ENCODE data around the gene FOXP3. TPM values are rescaled to one million over a fixed set of nuclear protein-coding genes. Genes with fewer than 3 reads are reported as not detected.

FOXP3 gene
- total RNA-seq, 4 donors from 2014 or later = not detected

DNA sequence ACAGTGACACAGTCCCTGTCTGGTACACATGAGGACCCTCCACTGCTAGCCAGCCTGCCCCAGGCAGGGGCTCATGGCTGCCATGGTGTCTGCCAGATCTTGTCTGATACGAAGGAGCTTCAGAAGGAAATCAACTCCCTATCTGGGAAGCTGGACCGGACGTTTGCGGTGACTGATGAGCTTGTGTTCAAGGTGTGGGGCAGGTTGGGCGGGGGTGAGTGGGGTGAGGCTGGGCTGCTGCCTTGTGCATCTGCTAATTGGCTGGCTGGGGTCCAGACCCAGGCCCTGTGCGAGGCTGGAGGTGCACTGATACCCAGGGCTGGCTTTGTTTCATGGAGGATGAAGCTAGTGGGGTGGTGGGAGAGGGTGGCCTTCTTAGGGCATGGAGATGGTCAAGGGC, 15.4 kb downstream of the FOXP3 start:
- intact Hi-C loops (cut with DNase I; ENCODE audit: low total_unique reads) = no loop called here
- 84% methylated on average over 6 of the region's 6 CpGs; no CpG with 5 or more reads in 1 of the 2 donors for WGBS, 2 donors (ENCODE audit: low coverage in 1 of 2)
- Histone ChIP-seq H3K9me3 (no peaks in the 10 kb centered on the region), H3K4me1 (no peaks in the 10 kb centered on the region), H3K27ac (no peak overlapping the region), H3K27me3 (no peaks in the 10 kb centered on the region), H3K4me3 (no peak overlapping the region), H3K36me3 (no peaks in the 10 kb centered on the region)
- no peak for DNase-seq
- TF ChIP-seq EP300 (IDR thresholded peaks at IDR 0.05; ENCODE audit: low read depth) = no peak
- TF ChIP-seq POLR2A (IDR thresholded peaks at IDR 0.05) = no peak
- TF ChIP-seq POLR2AphosphoS5 (IDR thresholded peaks at IDR 0.05) = no peak
- TF ChIP-seq, protein P1, sequence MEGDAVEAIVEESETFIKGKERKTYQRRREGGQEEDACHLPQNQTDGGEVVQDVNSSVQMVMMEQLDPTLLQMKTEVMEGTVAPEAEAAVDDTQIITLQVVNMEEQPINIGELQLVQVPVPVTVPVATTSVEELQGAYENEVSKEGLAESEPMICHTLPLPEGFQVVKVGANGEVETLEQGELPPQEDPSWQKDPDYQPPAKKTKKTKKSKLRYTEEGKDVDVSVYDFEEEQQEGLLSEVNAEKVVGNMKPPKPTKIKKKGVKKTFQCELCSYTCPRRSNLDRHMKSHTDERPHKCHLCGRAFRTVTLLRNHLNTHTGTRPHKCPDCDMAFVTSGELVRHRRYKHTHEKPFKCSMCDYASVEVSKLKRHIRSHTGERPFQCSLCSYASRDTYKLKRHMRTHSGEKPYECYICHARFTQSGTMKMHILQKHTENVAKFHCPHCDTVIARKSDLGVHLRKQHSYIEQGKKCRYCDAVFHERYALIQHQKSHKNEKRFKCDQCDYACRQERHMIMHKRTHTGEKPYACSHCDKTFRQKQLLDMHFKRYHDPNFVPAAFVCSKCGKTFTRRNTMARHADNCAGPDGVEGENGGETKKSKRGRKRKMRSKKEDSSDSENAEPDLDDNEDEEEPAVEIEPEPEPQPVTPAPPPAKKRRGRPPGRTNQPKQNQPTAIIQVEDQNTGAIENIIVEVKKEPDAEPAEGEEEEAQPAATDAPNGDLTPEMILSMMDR (IDR thresholded peaks at IDR 0.05) = no peak
- in situ Hi-C loops (cut with MboI; ENCODE audit: low pct_ligation_motif_present in 1 of 4, low pct_unique_long_range_greater_than_20kb in 1 of 4, low sequenced_read_pairs in 3 of 4) = no loop called here

DNA sequence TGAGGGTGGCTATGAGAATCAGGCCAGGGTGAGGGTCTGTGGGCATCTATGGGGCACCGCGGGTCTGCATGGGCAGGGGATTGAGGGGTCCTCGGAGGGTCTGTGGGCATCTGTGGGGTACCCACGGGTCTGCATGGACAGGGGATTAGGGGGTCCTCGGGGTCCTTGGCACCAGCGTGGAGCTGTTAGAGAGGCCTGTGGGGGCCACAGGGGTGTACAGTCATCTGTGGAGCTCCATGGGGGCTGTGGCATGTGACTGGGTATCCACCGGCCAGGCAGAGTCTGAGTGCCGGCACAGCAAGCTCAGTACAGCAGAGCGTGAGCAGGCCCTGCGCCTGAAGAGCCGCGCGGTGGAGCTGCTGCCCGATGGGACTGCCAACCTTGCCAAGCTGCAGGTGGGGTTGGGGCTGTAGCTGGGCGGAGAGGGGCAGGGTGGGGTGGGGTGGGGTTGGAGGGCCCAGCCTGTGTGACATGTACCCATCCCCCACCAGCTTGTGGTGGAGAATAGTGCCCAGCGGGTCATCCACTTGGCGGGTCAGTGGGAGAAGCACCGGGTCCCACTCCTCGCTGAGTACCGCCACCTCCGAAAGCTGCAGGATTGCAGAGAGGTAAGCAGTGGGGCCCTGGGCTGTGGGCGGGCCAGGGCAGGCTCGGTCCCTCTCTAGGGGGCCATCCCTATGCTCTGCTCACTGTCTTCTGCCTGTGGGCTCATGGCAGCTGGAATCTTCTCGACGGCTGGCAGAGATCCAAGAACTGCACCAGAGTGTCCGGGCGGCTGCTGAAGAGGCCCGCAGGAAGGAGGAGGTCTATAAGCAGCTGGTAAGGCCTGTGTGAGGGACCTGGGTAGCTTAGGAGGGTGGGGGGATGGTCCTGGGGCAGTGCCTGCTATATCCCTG, 16.3 kb downstream of the FOXP3 start:
- H3K27me3 ChIP-seq = no peaks in the 10 kb centered on the region

DNA sequence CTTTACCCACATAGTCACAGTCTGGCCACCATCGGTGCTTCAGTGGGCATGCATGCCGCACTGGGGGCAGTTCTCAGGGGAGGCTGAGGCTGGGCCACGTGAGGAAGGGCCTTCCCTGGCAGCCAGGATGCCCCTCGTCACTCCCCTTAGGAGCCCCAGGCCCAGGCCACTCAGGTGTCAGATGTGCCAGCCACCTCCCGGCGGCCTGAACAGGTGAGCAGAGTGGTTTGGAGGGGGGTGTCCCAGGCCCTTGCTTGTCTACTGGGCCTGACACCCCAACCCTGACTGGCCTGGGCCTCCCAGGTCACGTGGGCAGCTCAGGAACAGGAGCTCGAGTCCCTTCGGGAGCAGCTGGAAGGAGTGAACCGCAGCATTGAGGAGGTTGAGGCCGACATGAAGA, 17.2 kb downstream of the FOXP3 start:
- no peak overlapping the region for H3K4me3 ChIP-seq
- WGBS, 2 donors (ENCODE audit: low coverage in 1 of 2) = 89% methylated on average over 11 of the region's 11 CpGs; no CpG with 5 or more reads in 1 of the 2 donors
- H3K27ac ChIP-seq = no peak overlapping the region
- intact Hi-C loops (cut with DNase I; ENCODE audit: low total_unique reads) = no loop called here
- DNase-seq = no peak
- TF ChIP-seq, protein P1 (IDR thresholded peaks at IDR 0.05) = no peak
- H3K36me3 ChIP-seq = no peaks in the 10 kb centered on the region
- H3K27me3 ChIP-seq = no peaks in the 10 kb centered on the region
- no peaks in the 10 kb centered on the region for H3K9me3 ChIP-seq
- no peaks in the 10 kb centered on the region for H3K4me1 ChIP-seq
- in situ Hi-C loops (cut with MboI; ENCODE audit: low pct_ligation_motif_present in 1 of 4, low pct_unique_long_range_greater_than_20kb in 1 of 4, low sequenced_read_pairs in 3 of 4) = no loop called here

More for the DNA sequence above, 16.3 kb downstream of the FOXP3 start:
- intact Hi-C loops (cut with DNase I; ENCODE audit: low total_unique reads) = no loop called here
- in situ Hi-C loops (cut with MboI; ENCODE audit: low pct_ligation_motif_present in 1 of 4, low pct_unique_long_range_greater_than_20kb in 1 of 4, low sequenced_read_pairs in 3 of 4) = no loop called here
- no peak for DNase-seq
- Histone ChIP-seq H3K4me3 (no peak overlapping the region), H3K9me3 (no peaks in the 10 kb centered on the region), H3K36me3 (no peaks in the 10 kb centered on the region), H3K4me1 (no peaks in the 10 kb centered on the region), H3K27ac (no peak overlapping the region)
- TF ChIP-seq POLR2A (IDR thresholded peaks at IDR 0.05) (no peak), POLR2AphosphoS5 (IDR thresholded peaks at IDR 0.05) (no peak), EP300 (IDR thresholded peaks at IDR 0.05; ENCODE audit: low read depth) (no peak)
- TF ChIP-seq, protein P1 (IDR thresholded peaks at IDR 0.05) = no peak
- 93% methylated on average over 24 of the region's 28 CpGs; no CpG with 5 or more reads in 1 of the 2 donors for WGBS, 2 donors (ENCODE audit: low coverage in 1 of 2)

DNA sequence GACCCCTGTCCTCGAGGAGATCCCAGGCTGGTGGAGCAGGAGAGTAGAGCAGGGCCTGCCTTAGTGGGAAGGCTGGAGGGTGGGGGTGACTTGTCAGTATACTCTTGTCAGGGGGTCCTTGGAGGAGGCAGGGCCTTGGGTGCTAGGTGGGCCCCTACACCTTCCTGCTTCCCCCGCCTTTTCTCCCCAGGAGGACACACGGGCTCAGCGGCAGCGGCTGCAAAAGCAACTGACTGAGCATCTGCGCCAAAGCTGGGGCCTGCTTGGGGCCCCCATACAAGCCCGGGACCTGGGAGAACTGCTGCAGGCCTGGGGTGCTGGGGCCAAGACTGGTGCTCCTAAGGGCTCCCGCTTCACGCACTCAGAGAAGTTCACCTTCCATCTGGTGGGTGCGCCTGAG, 18.0 kb downstream of the FOXP3 start:
- no peaks in the 10 kb centered on the region for H3K4me1 ChIP-seq
- H3K27ac ChIP-seq = no peak overlapping the region
- TF ChIP-seq POLR2AphosphoS5 (IDR thresholded peaks at IDR 0.05) (no peak), EP300 (IDR thresholded peaks at IDR 0.05; ENCODE audit: low read depth) (no peak), POLR2A (IDR thresholded peaks at IDR 0.05) (no peak)
- TF ChIP-seq, protein P1 (IDR thresholded peaks at IDR 0.05) = no peak
- intact Hi-C loops (cut with DNase I; ENCODE audit: low total_unique reads) (no loop called here), in situ Hi-C loops (cut with MboI; ENCODE audit: low pct_ligation_motif_present in 1 of 4, low pct_unique_long_range_greater_than_20kb in 1 of 4, low sequenced_read_pairs in 3 of 4) (no loop called here)
- 92% methylated on average over 10 of the region's 10 CpGs; no CpG with 5 or more reads in 1 of the 2 donors for WGBS, 2 donors (ENCODE audit: low coverage in 1 of 2)
- no peaks in the 10 kb centered on the region for H3K9me3 ChIP-seq
- no peak for DNase-seq
- no peaks in the 10 kb centered on the region for H3K27me3 ChIP-seq
- no peak overlapping the region for H3K4me3 ChIP-seq
- no peaks in the 10 kb centered on the region for H3K36me3 ChIP-seq

Data from transverse colon (tissue), 4 donors.